HCT116 (cell line): ENCODE measurements around the gene HEXD. TPM values are rescaled to one million over a fixed set of nuclear protein-coding genes. Genes with fewer than 3 reads are reported as not detected.

Experiments
- ATAC-seq: fragments of 200-7000 bp; cut with Tn5 transposase; 2 replicates; pipeline ENCODE4 v1.9.1; 2020; ENCODE audit warnings: mild to moderate bottlenecking, moderate library complexity
- BruUV-seq: library from RNA; stranded (reverse); fragments of 400-500 nt; replicated peaks from 2 replicates; lab custom pipeline; 2021; lab: Mats Ljungman, UMichigan
- CTCF ChIA-PET: fragments of 300-600 bp; sonication (Branson Sonifier 250); formaldehyde crosslinking; loops from one replicate; lab custom pipeline; 2021; ENCODE audit warnings: antibody characterized with exemption; lab: Charles Lee
- POLR2A ChIA-PET: fragments of 300-600, 350-600 bp; sonication (Branson Sonifier 250); formaldehyde crosslinking; loops from one replicate; lab custom pipeline; 2021; ENCODE audit warnings: antibody characterized with exemption; lab: Charles Lee
- RAD21 ChIA-PET, 2 experiments: fragments of 300-600 bp; sonication (Branson Sonifier 250); formaldehyde crosslinking; loops; one replicate each; lab custom pipeline; 2023; ENCODE audit warnings: low total read pairs in 2 of 2; ENCODE audit not compliant: uncharacterized antibody in 2 of 2, unreplicated experiment in 2 of 2, low non-redundant PET in 1 of 2; lab: Charles Lee
- DNase-seq: peaks from one replicate; pipeline ENCODE4 v3.0.0-alpha.2; 2010; ENCODE audit warnings: low read depth, low spot score
- H2AFZ ChIP-seq: fragments of 200-600 bp; shearing (Covaris generic), sonication (generic); 2 replicates; pipeline ENCODE4 v1.6.1; 2017; ENCODE audit warnings: low read depth, mixed run types, mixed read lengths, antibody characterized with exemption, low read length; ENCODE audit not compliant: poor library complexity, severe bottlenecking
- H3K27ac ChIP-seq: 2 replicates; pipeline ENCODE4 v1.5.1; 2012; ENCODE audit warnings: low read depth, low read length
- H3K27me3 ChIP-seq: fragments of 200-600 bp; sonication (generic); 2 replicates; pipeline ENCODE4 v1.6.1; 2016; ENCODE audit warnings: mixed run types, low read length, mixed read lengths; ENCODE audit not compliant: insufficient read depth
- H3K36me3 ChIP-seq, 2 experiments: fragments of 200-500 bp in 1 of 2; fragments of 200-600 bp in 1 of 2; sonication (Bioruptor generic) in 1 of 2; sonication (generic) in 1 of 2; 2 replicates each; pipeline versions ENCODE4 v1.5.1 to v1.6.1; 2014 to 2016; ENCODE audit warnings: low read length in 2 of 2, inconsistent platforms in 1 of 2, mixed read lengths in 1 of 2, mixed run types in 1 of 2; ENCODE audit not compliant: insufficient read depth in 2 of 2, control insufficient read depth in 1 of 2
- H3K4me1 ChIP-seq, 2 experiments: fragments of 200-600 bp in 1 of 2; sonication (generic) in 1 of 2; 2 replicates each; pipeline versions ENCODE4 v1.5.1 to v1.6.1; 2012 to 2017; ENCODE audit warnings: low read length in 2 of 2, inconsistent platforms in 1 of 2, mild to moderate bottlenecking in 1 of 2, mixed read lengths in 1 of 2, mixed run types in 1 of 2, moderate library complexity in 1 of 2; ENCODE audit not compliant: insufficient read depth in 2 of 2, control insufficient read depth in 1 of 2
- H3K4me2 ChIP-seq: fragments of 200-600 bp; sonication (generic); 2 replicates; pipeline ENCODE4 v1.6.1; 2017; ENCODE audit warnings: mixed run types, low read length, mixed read lengths
- H3K4me3 ChIP-seq, 2 experiments: fragments of 200-600 bp in 1 of 2; sonication (generic) in 1 of 2; replicated peaks in 1 of 2; 2 replicates each; pipeline ENCODE4 v1.5.1; 2011 to 2016; ENCODE audit warnings: low read length in 2 of 2, control low read depth in 1 of 2, low read depth in 1 of 2, mild to moderate bottlenecking in 1 of 2, mixed read lengths in 1 of 2, mixed run types in 1 of 2
- H3K79me2 ChIP-seq: fragments of 200-600 bp; sonication (generic); 2 replicates; pipeline ENCODE4 v1.6.1; 2017; ENCODE audit warnings: mild to moderate bottlenecking, mixed run types, low read length, moderate library complexity, mixed read lengths; ENCODE audit not compliant: insufficient read depth
- H3K9ac ChIP-seq: fragments of 200-600 bp; sonication (generic); 2 replicates; pipeline ENCODE4 v1.6.1; 2016; ENCODE audit warnings: low read length, mixed read lengths
- H3K9me2 ChIP-seq: fragments of 200-600 bp; sonication (generic), shearing (Covaris generic); 2 replicates; pipeline ENCODE4 v1.6.1; 2017; ENCODE audit warnings: mixed run types, mild to moderate bottlenecking, moderate library complexity; ENCODE audit not compliant: insufficient read depth
- H3K9me3 ChIP-seq, 2 experiments: fragments of 200-500 bp in 1 of 2; fragments of 200-600 bp in 1 of 2; sonication (Bioruptor generic) in 1 of 2; sonication (generic) in 1 of 2; 2 replicates each; pipeline ENCODE4 v1.6.1; 2014 to 2017; ENCODE audit warnings: low read length in 2 of 2, mixed read lengths in 2 of 2, inconsistent platforms in 1 of 2, low read depth in 1 of 2, mild to moderate bottlenecking in 1 of 2, mixed run types in 1 of 2, moderate library complexity in 1 of 2; ENCODE audit not compliant: control insufficient read depth in 1 of 2, insufficient read depth in 1 of 2
- H4K20me1 ChIP-seq: fragments of 200-600 bp; sonication (generic), shearing (Covaris generic); 2 replicates; pipeline ENCODE4 v1.6.1; 2017; ENCODE audit warnings: mixed run types, mild to moderate bottlenecking, moderate library complexity; ENCODE audit not compliant: insufficient read depth
- CBX3 ChIP-seq: IDR thresholded peaks from 2 replicates; pipeline ENCODE4 v1.6.1; 2012; ENCODE audit warnings: low read depth
- CEBPB ChIP-seq: IDR thresholded peaks from 2 replicates; pipeline ENCODE4 v1.6.1; 2012; ENCODE audit warnings: low read depth
- EGR1 ChIP-seq: IDR thresholded peaks from 2 replicates; pipeline ENCODE4 v1.6.1; 2012; ENCODE audit warnings: low read depth
- ELF1 ChIP-seq: IDR thresholded peaks from 2 replicates; pipeline ENCODE4 v1.6.1; 2012; ENCODE audit warnings: low read depth, borderline replicate concordance
- EZH2 ChIP-seq: fragments of 200-600 bp; sonication (generic); IDR thresholded peaks from 2 replicates; pipeline ENCODE4 v1.6.1; 2017; ENCODE audit warnings: antibody characterized with exemption, mixed run types
- EZH2phosphoT487 ChIP-seq: fragments of 200-600 bp; IDR thresholded peaks from 2 replicates; pipeline ENCODE4 v1.6.1; 2018; ENCODE audit warnings: antibody characterized with exemption, borderline replicate concordance
- FOSL1 ChIP-seq: IDR thresholded peaks from 2 replicates; pipeline ENCODE4 v1.6.1; 2012; ENCODE audit warnings: low read depth
- JUND ChIP-seq: IDR thresholded peaks from 2 replicates; pipeline ENCODE4 v1.6.1; 2012
- MAX ChIP-seq: IDR thresholded peaks from 2 replicates; pipeline ENCODE4 v1.6.1; 2012
- POLR2A ChIP-seq: IDR thresholded peaks from 2 replicates; pipeline ENCODE4 v1.7.0; 2011; ENCODE audit warnings: borderline replicate concordance; ENCODE audit not compliant: insufficient read depth, insufficient read length; ENCODE audit errors: extremely low read depth
- POLR2AphosphoS5 ChIP-seq: IDR thresholded peaks from 2 replicates; pipeline ENCODE4 v1.6.1; 2011; ENCODE audit warnings: mild to moderate bottlenecking, low read depth, low read length, moderate library complexity
- RAD21 ChIP-seq: IDR thresholded peaks from 2 replicates; pipeline ENCODE4 v1.6.1; 2012; ENCODE audit warnings: low read depth, mild to moderate bottlenecking
- REST ChIP-seq: IDR thresholded peaks from 2 replicates; pipeline ENCODE4 v1.6.1; 2012; ENCODE audit warnings: low read depth
- SIN3A ChIP-seq: IDR thresholded peaks from 2 replicates; pipeline ENCODE4 v1.6.1; 2012; ENCODE audit warnings: low read depth
- SP1 ChIP-seq: IDR thresholded peaks from 2 replicates; pipeline ENCODE4 v1.6.1; 2012; ENCODE audit warnings: low read depth
- SRF ChIP-seq: IDR thresholded peaks from 2 replicates; pipeline ENCODE4 v1.6.1; 2012; ENCODE audit warnings: low read depth
- TCF7L2 ChIP-seq: IDR thresholded peaks from 2 replicates; pipeline ENCODE4 v1.7.0; 2011; ENCODE audit warnings: borderline replicate concordance, inconsistent platforms; ENCODE audit not compliant: insufficient read depth, insufficient read length; ENCODE audit errors: extremely low read depth
- ZFX ChIP-seq: fragments of 450-650 bp; IDR thresholded peaks from 2 replicates; pipeline ENCODE4 v1.6.1; 2017
- intact Hi-C: fragments of 100-400 bp; cut with micrococcal nuclease; formaldehyde crosslinking; loops from 2 replicates; pipeline ENCODE4 v1.10.0; 2022
- total RNA-seq: library from RNA; stranded (reverse); gene quantifications from one replicate; pipeline ENCODE4 v1.2.1, GENCODE V29; 2021; ENCODE audit not compliant: unreplicated experiment
- TF ChIP-seq, protein P1 (sequence below): IDR thresholded peaks from 2 replicates; pipeline ENCODE4 v1.6.1; 2011; ENCODE audit warnings: mild to moderate bottlenecking, low read length, moderate library complexity; ENCODE audit not compliant: insufficient replicate concordance; ENCODE audit errors: extremely low read depth
- TF ChIP-seq, protein P2 (sequence below), 3 experiments: fragments of 200-600 bp in 1 of 3; sonication (generic) in 1 of 3; IDR thresholded peaks in 2 of 3; conservative IDR thresholded peaks in 1 of 3; 2 replicates each; pipeline ENCODE4 v1.5.1; 2012 to 2017; ENCODE audit warnings: low read depth in 2 of 3, low read length in 2 of 3, antibody characterized with exemption in 1 of 3, borderline replicate concordance in 1 of 3, control low read depth in 1 of 3, mild to moderate bottlenecking in 1 of 3, mixed read lengths in 1 of 3, mixed run types in 1 of 3, moderate library complexity in 1 of 3; ENCODE audit not compliant: insufficient read depth in 1 of 3

The HEXD gene
- total RNA-seq, 1 experiment from 2014 or later = 45.2 TPM

DNA sequence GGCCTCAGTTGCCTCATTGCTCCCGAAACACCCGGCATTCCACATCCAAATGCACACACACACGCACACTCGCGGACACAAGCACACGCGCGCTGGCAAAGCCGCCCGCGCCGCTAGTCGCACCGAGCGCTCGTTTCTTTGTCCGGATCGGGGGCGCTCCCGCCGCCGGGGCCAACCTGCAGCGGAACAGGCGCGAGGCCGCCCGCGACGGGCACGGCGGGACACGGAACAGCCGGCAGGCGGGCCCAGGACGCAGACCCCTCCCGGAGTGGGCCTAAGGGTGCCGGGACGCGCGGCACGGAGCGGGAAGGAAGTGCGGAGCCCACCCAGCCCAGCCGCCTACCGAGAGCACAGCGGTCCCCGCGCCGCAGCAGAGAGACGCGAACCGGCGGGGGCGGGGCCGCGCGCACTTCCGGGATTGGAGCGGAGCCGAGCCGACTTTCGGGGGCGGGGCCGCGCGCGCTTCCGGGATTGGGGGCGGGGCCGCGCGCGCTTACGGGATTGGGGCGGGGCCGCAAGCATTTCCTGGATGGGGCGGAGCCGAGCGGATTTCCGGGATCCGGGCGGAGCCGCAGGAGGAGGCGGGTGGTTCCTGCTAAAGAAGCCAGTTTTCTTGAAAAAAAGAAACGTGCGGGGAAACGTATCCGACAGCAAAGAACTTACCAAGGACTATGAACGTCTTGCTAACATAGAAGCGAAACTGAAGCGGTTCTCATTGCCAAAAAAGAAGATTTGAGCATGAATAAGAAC, 32.4 kb downstream of the HEXD start, which contains the start of gene CYBC1:
CYBC1 (minus strand) TSS at position 396 of the 750 bp plus-strand sequence. CDS start 1,498 bp downstream, outside the sequence.
- Histone ChIP-seq H3K9me2 (no peaks in the 10 kb centered on the region), H3K27me3 (no peaks in the 10 kb centered on the region), H3K4me1 (peaks cover 9 to 19% of the 10 kb centered on the region in 2 experiments), H2AFZ (peak within 1 kb of the TSS; percentile 70), H3K27ac (peak within 1 kb of the TSS; percentile 81), H3K79me2 (peaks cover 15% of the 10 kb centered on the region), H3K9ac (peak within 1 kb of the TSS; percentile 99), H3K4me3 (peak within 1 kb of the TSS; percentile 70 to 100), H3K4me2 (peak within 1 kb of the TSS; percentile 93), H4K20me1 (no peaks in the 10 kb centered on the region), H3K9me3 (no peaks in the 10 kb centered on the region), H3K36me3 (peaks cover 0 to 5% of the 10 kb centered on the region in 2 experiments; a peak in 1 of 4 replicates)
- ChIA-PET RAD21 (no interaction called here), POLR2A (no interaction called here), CTCF (no interaction called here)
- BruUV-seq = no TSS peak
- ATAC-seq (peak; percentile 95), DNase-seq (peak; percentile 80)
- intact Hi-C loops = loop anchor here (1.0 to 5.0 kb wide), 2 partner anchors 8 to 302 kb away; partner anchors contain the start of genes NARF and TBCD
- no peak for TF ChIP-seq EZH2
- TF ChIP-seq SRF = no peak; the same call in 1 of the 2 replicates
- no peak for TF ChIP-seq RAD21
- peak; percentile 88 for TF ChIP-seq EGR1
- no peak for TF ChIP-seq REST
- TF ChIP-seq MAX = peak; percentile 69
- TF ChIP-seq, protein P1, sequence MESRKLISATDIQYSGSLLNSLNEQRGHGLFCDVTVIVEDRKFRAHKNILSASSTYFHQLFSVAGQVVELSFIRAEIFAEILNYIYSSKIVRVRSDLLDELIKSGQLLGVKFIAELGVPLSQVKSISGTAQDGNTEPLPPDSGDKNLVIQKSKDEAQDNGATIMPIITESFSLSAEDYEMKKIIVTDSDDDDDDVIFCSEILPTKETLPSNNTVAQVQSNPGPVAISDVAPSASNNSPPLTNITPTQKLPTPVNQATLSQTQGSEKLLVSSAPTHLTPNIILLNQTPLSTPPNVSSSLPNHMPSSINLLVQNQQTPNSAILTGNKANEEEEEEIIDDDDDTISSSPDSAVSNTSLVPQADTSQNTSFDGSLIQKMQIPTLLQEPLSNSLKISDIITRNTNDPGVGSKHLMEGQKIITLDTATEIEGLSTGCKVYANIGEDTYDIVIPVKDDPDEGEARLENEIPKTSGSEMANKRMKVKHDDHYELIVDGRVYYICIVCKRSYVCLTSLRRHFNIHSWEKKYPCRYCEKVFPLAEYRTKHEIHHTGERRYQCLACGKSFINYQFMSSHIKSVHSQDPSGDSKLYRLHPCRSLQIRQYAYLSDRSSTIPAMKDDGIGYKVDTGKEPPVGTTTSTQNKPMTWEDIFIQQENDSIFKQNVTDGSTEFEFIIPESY = no peak
- no peak for TF ChIP-seq CEBPB
- peak; percentile 84 for TF ChIP-seq POLR2AphosphoS5
- TF ChIP-seq, protein P2, sequence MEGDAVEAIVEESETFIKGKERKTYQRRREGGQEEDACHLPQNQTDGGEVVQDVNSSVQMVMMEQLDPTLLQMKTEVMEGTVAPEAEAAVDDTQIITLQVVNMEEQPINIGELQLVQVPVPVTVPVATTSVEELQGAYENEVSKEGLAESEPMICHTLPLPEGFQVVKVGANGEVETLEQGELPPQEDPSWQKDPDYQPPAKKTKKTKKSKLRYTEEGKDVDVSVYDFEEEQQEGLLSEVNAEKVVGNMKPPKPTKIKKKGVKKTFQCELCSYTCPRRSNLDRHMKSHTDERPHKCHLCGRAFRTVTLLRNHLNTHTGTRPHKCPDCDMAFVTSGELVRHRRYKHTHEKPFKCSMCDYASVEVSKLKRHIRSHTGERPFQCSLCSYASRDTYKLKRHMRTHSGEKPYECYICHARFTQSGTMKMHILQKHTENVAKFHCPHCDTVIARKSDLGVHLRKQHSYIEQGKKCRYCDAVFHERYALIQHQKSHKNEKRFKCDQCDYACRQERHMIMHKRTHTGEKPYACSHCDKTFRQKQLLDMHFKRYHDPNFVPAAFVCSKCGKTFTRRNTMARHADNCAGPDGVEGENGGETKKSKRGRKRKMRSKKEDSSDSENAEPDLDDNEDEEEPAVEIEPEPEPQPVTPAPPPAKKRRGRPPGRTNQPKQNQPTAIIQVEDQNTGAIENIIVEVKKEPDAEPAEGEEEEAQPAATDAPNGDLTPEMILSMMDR (IDR thresholded peaks at IDR 0.05 in 2 of 3, conservative IDR thresholded peaks at IDR 0.05 in 1 of 3; ENCODE audit: borderline replicate concordance in 1 of 3, insufficient read depth in 1 of 3, low read depth in 2 of 3, low read length in 2 of 3) = no peak
- peak; percentile 90 for TF ChIP-seq SIN3A
- TF ChIP-seq TCF7L2 = no peak
- TF ChIP-seq FOSL1 = no peak
- TF ChIP-seq POLR2A = peak; percentile 76
- no peak for TF ChIP-seq JUND
- peak; percentile 70 for TF ChIP-seq SP1
- TF ChIP-seq CBX3 = no peak; the same call in 1 of the 2 replicates
- peak; percentile 82; the same call in 1 of the 2 replicates for TF ChIP-seq ZFX
- TF ChIP-seq EZH2phosphoT487 = no peak
- TF ChIP-seq ELF1 = peak; percentile 99; the same call in 1 of the 2 replicates
